IPS DF 19.7 (cell line): ENCODE data around the gene CCDC61.

ENCODE experiments used
- DNase-seq: peaks from one replicate; pipeline ENCODE4 v3.0.0-alpha.2; 2013; ENCODE audit warnings: low read depth, low spot score

CCDC61 gene

DNA sequence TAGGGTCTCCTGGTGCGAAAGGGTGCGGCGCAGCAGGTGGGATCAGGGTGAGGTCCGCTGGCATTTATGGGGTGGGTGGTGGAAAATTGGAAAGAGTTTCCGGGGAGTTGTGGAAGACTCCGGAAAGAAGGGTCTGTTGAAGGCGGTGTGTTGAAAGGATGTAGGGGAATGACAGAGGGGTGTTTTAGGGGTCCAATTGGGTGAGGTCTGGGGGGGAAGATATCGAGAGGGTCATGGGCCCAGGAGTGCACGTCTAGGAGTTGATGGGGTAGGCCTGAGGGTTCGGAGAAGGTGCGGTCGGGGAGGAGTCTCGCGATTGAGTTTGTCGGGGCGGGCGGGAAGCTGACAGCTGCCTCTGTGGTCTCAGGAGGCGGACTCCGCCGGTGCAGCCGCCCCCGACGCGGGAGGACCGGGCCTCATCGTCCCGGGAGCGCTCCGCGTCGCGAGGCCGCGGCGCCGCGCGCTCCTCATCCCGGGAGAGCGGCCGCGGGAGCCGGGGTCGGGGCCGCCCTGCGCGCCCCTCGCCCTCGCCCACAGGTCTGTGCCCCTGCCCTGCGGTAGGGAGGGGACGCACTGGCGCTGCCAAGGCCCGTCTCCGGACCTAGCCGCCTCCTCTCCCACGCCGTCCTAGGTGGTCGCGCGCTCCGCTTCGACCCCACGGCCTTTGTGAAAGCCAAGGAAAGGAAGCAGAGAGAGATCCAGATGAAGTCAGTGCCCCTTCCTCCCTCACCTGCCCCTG lies 20.6 kb downstream of the CCDC61 start:
- no peak for DNase-seq

DNA sequence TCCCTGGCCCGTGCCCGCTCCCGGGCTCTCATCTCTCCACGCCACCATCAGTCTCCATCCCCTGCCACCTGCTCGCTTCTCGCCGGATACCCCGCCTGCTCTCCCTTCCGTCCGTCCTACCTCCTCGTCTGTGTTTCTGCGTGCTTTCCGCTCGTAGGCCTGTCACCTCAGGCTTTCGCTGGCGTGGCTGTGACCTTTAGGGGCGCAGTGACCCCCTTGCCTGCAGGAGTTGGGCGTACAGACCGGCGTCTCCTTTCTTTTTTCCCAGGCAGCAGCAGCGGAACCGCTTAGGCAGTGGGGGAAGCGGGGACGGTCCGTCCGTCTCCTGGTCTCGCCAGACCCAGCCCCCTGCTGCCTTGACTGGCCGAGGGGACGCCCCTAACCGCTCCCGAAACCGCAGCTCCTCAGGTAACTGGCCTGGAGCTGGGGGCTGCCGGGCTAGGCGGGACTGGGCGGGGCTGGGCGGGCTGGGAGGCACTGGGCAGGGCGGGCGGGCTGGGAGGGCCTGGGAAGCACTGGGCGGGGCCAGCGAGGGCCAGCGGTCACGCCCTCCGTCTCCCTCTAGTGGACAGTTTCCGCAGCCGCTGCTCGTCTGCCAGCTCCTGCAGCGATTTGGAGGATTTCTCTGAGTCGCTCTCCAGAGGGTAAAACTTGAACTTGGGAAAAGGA lies 21.3 kb downstream of the CCDC61 start:
- DNase-seq = no peak

GRCh38 chr19:46017095-46017429 lies 21.8 kb downstream of the CCDC61 start:
- no peak for DNase-seq

DNA sequence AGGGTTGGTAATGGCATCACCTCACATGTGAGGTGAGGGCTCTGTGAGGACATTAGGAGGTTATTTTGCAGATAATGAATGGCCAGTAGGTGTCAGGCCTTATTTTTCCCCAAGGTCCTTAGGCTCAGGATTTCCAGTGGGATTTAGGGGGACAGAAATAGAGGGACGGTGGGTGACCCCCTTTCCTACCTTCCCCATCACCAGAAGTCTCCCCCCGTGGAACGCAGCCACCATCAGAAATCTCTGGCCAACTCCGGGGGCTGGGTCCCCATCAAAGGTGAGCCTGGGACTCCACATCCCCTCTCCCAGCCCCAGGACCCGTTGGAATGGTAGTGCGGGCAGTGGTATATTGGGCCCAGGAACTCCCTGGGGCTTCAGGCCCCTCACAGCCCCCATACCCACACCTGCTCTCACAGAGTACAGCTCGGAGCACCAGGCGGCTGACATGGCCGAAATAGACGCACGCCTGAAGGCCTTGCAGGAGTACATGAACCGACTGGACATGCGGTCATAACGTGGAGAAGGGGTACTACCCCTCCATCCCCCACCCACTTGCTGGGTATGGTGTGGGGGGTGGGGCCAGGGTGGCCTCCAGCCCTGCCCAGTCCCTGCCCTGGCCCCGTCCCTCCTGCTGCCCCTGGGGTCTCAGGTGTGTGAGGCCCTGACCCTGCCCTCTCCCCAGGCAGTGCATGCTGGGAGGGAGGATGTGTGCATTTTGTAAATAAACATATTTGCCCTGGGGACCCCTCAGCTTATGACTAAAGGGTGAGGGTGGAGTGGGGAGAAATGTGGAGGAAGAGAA lies 22.8 kb downstream of the CCDC61 start:
- DNase-seq = no peak

GRCh38 chr19:46018729-46019251 lies 23.5 kb downstream of the CCDC61 start:
- no peak for DNase-seq

- DNase-seq = no peak
These were observed 24.0 kb downstream of the CCDC61 start for GRCh38 chr19:46019270-46019669.

- no peak for DNase-seq
These were observed 25.5 kb downstream of the CCDC61 start for GRCh38 chr19:46020819-46021125.

- no peak for DNase-seq
These were observed 26.3 kb downstream of the CCDC61 start for GRCh38 chr19:46021531-46022041.

DNA sequence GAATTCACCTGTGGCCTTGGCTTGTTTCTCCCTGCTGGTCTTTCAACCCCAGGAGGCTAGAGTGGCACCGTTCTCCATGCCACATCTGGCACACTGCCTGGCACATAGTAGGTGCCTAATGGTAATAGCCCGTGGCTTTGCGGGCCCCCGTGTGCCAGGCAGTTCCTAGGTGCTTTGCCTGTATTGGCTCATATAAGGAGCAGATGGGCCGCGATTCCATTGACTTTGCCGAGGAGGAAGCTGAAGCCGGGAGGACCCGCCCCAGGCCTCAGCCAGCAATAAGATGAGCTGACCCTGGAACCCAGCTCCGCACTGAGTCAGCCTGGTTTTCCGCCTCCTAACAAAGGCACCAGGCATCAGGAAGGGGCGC lies 26.8 kb downstream of the CCDC61 start:
- no peak for DNase-seq

DNA sequence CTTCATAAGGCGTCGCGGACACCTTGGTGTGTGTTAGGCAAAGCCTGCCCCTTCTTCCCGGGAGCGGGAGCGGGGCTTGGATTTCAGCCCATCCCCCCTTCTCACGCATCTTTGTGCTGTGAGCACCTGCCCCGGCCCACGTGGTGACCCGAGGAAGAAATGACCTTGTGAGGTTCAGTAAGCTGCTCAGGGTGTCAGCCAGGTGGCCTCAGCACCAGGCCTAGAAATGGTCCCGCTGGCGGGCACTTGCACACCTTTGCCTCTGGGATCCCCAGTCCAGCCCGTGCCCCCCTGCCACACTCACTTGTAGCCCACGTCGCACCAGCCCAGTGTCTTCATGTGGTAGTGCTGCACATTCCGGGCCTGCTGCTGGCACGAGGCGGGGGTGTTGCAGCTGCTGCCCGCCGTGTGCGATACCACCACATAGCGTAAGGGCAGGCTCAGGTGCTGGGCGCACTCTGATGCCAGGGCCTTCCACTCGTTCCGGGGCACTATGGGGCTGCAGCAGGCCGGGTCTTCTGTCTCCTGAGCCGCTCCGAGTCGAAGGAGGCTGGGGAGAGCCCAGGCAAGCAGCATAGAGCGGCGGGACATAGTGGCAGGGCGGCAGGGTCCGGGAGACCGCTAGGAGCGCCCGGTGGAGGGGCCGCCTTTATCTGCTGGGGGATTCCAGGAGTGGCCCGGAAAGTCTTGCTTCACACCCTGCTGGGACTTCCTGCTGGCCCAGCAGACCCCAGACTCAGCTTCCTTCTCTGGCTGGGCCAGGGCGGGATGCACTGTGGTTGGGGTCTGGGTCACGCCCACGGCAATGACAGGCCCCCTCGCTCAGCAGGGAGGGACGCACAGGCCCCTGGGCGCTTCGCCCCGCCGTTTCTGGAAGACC lies 27.4 kb downstream of the CCDC61 start, which contains the start of gene PGLYRP1:
Gene PGLYRP1 (minus strand): TSS at position 623 of the 880 bp plus-strand sequence. CDS start 32 bp downstream, at position 591.
- no peak for DNase-seq

GRCh38 chr19:46023311-46023779 lies 28.1 kb downstream of the CCDC61 start:
- DNase-seq = no peak

DNA sequence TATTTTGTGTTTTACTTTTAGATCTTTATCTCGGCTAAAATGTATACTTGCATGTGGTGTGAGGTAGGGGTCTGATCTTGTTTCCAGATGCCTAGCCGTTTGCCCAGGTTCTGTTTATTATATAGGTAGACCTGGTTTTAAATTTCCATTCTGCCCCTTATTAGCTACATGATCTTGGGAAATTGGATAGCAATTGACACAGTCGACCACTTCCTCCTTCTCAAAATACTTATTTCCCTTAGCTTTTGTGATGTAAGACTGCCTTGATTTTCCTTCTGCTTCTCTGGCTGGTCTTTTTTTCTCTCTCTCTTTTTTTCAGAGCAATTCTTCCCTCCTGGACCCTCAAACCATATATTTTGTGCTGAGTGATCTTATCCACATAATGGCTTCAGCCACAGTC lies 30.6 kb downstream of the CCDC61 start:
- DNase-seq = no peak

DNA sequence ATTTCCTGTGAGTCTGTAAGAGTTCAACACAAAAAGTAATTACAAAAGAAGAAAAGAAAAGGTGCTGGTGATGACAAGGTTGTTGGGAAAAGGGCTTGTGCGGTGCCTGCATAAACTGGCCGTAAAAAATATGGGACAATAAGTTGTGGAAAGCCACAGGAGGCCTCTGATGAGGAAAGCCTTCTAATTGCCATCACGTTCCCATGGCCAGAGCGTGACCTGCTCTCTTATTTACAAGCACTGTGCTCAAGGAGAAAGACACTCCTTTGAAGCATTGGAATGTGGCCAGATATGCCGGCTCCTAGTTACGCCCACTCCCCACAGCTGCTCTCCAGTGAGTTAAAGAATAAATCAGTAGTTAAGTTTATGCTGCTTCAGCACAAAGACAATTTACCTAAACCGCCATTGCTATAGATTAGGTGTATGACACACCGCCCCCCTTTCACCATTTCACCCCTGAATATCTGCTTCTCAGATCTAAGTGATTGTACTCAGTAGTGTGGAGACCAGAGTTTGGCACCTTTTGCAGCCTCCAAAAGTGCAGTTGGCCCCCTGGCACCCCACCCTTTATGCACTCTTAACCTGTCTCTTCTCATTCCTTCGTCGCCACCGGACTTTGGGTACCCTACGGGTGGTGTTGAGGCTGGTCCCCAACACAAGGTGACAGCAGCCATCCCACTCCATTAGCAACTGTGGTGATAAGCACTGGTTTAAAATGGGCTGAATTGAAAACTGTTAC lies 35.7 kb downstream of the CCDC61 start:
- no peak for DNase-seq

- DNase-seq = no peak
These were observed 36.7 kb downstream of the CCDC61 start for GRCh38 chr19:46031781-46032596.

GRCh38 chr19:46032597-46033025 lies 37.3 kb downstream of the CCDC61 start:
- no peak for DNase-seq

DNA sequence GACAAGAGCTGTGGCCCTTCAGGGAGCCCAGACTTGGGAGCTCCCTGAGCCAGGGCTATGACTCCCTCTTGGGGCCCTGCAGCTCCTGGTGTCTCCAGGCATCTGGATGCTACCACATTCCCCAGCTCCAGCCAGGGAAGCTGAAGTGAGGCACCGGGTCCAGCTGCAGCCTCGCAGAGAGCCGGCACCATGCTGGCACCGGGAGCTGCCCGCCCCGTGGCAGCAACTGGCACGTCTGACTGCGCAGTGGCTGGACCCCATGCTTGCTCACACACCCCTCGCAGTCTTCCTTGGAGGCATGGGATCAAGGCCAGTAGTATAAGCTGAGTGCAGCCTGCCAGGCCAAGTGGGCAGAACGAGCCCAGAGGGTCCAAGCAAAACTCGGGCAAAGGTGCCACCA lies 38.1 kb downstream of the CCDC61 start:
- DNase-seq = no peak

DNA sequence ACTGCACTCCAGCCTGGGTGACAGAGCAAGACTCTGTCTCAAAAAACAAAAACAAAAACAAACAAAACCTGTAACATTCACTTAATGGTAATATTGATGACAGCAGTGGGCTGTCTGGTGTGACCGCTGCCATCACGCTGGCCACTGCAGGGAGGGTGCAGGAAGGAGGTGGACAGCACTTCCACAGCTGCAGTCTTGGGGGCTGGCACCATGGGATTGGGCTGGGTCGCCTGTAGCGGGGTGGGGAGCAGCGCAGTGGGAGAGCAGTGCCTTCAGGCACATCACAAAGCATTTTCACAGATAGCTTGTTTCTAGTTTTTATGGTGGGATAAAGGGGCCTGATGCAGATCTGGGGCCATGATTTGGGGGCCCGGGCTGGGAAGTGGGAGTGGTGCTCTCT lies 40.3 kb downstream of the CCDC61 start:
- DNase-seq = no peak

- no peak for DNase-seq
These were observed 40.9 kb downstream of the CCDC61 start for GRCh38 chr19:46035986-46036743.

GRCh38 chr19:46036744-46037128 lies 41.5 kb downstream of the CCDC61 start:
- no peak for DNase-seq
